ENCODE data around the gene CD96. TPM values are rescaled to one million over a fixed set of nuclear protein-coding genes. Genes with fewer than 3 reads are reported as not detected.

The CD96 gene
- total RNA-seq, 1 experiment from 2014 or later, result not detected

DNA sequence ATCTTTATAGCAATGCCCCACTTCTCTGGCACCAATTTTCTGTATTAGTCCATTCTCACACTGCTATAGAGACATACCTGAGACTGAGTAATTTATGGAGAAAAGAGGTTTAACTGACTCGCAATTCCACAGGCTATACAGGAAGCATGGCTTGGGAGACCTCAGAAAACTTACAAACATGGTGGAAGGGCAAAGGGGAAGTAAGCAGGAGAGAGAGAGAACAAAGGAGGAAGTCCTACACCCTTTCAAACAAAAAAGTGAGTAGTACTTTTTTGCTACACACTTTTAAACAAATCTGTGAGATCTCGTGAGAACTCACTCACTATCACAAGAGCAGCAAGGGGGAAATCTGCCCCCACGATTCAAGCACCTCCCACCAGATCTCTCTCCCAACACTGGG is 120.9 kb downstream of the CD96 start:
- TF ChIP-seq, protein P1, sequence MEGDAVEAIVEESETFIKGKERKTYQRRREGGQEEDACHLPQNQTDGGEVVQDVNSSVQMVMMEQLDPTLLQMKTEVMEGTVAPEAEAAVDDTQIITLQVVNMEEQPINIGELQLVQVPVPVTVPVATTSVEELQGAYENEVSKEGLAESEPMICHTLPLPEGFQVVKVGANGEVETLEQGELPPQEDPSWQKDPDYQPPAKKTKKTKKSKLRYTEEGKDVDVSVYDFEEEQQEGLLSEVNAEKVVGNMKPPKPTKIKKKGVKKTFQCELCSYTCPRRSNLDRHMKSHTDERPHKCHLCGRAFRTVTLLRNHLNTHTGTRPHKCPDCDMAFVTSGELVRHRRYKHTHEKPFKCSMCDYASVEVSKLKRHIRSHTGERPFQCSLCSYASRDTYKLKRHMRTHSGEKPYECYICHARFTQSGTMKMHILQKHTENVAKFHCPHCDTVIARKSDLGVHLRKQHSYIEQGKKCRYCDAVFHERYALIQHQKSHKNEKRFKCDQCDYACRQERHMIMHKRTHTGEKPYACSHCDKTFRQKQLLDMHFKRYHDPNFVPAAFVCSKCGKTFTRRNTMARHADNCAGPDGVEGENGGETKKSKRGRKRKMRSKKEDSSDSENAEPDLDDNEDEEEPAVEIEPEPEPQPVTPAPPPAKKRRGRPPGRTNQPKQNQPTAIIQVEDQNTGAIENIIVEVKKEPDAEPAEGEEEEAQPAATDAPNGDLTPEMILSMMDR (conservative IDR thresholded peaks at IDR 0.05), result no peak
- Histone ChIP-seq H3K9ac (ENCODE audit: extremely low read depth, insufficient read length, low read length) (no peak overlapping the region), H3K56ac (ENCODE audit: insufficient read length, low read depth, low read length) (no peak overlapping the region), H3K79me2 (ENCODE audit: insufficient read depth, low read length) (no peaks in the 10 kb centered on the region), H4K91ac (ENCODE audit: insufficient read length, low read depth, low read length) (no peak overlapping the region), H3K4me2 (ENCODE audit: insufficient read depth, insufficient read length, low read length) (no peak overlapping the region), H3K9me3 (ENCODE audit: control insufficient read depth, low read depth, low read length) (peaks cover 7% of the 10 kb centered on the region), H3K23me2 (ENCODE audit: insufficient read length, low read depth, low read length, poor library complexity, severe bottlenecking) (no peaks in the 10 kb centered on the region), H3T11ph (ENCODE audit: low read length) (no peak overlapping the region), H2BK120ac (ENCODE audit: low read depth, low read length, poor library complexity, severe bottlenecking) (no peak overlapping the region), H3K14ac (ENCODE audit: insufficient read depth, low read length) (no peak overlapping the region), H2AK5ac (ENCODE audit: insufficient read length, low read length) (no peak overlapping the region), H3K79me1 (ENCODE audit: insufficient read depth, low read depth, low read length, poor library complexity, severe bottlenecking) (no peaks in the 10 kb centered on the region), H2AFZ (ENCODE audit: low read length) (no peak overlapping the region), H3K4ac (ENCODE audit: low read depth, low read length) (no peak overlapping the region), H2BK12ac (ENCODE audit: insufficient read length, low read depth, low read length) (no peak overlapping the region), H3K27me3 (ENCODE audit: insufficient read depth, low read length) (no peaks in the 10 kb centered on the region), H4K5ac (ENCODE audit: insufficient read length, low read depth, low read length) (no peak overlapping the region), H3K23ac (ENCODE audit: insufficient read length, low read depth, low read length) (no peak overlapping the region), H2BK20ac (ENCODE audit: low read depth, low read length, poor library complexity, severe bottlenecking) (no peak overlapping the region), H3K18ac (ENCODE audit: insufficient read length, low read depth, low read length) (no peak overlapping the region), H2BK15ac (ENCODE audit: low read depth, low read length) (no peak overlapping the region), H4K8ac (replicated peaks; ENCODE audit: insufficient read length, low read depth, low read length) (no peak overlapping the region), H2BK5ac (ENCODE audit: insufficient read length, low read length) (no peak overlapping the region), H3K27ac (ENCODE audit: insufficient read length, low read depth, low read length) (no peak overlapping the region), H4K20me1 (ENCODE audit: control insufficient read depth, insufficient read depth, insufficient read length) (no peaks in the 10 kb centered on the region), H3K4me1 (ENCODE audit: insufficient read depth, low read length) (no peaks in the 10 kb centered on the region)
- WGBS (ENCODE audit: extremely low coverage, insufficient read length, low lambda C conversion rate), result no CpG with 5 or more reads among the region's 3 CpGs
- no peak overlapping the region for H3K27ac Mint-ChIP-seq
- H3K4me1 Mint-ChIP-seq, result peaks cover 0 to 6% of the 10 kb centered on the region in 2 experiments; a peak in 2 of 4 replicates
- DNase-seq, result no peak
- peaks cover 38% of the 10 kb centered on the region in 2 experiments for H3K9me3 Mint-ChIP-seq
- H3K27me3 Mint-ChIP-seq (ENCODE audit: low read depth), result peaks cover 4% of the 10 kb centered on the region; the same call in 1 of the 2 replicates
- peaks cover 13 to 33% (median 26%) of the 10 kb centered on the region in 3 experiments for H3K36me3 Mint-ChIP-seq (ENCODE audit: insufficient read depth in 1 of 3, low read depth in 3 of 3)
- no peak overlapping the region for H3K4me3 Mint-ChIP-seq
